CD4-positive, alpha-beta T cell treated with Interleukin-4 for 1 hour (primary cell): Measurements from ENCODE around the gene IMP4.

Experiments used
- DNase-seq, 2 donors: peaks; one replicate each; pipeline ENCODE4 v3.0.0-alpha.2; 2020 to 2022

IMP4 gene

GRCh38 chr2:130358420-130359350 lies 16.0 kb downstream of the IMP4 start:
- DNase-seq, result no peak

GRCh38 chr2:130359466-130359865 lies 16.8 kb downstream of the IMP4 start:
- DNase-seq, result no peak

- no peak for DNase-seq
Observed at GRCh38 chr2:130363479-130363878, 20.8 kb downstream of the IMP4 start.

GRCh38 chr2:130365075-130365474 lies 22.4 kb downstream of the IMP4 start:
- DNase-seq, result no peak

GRCh38 chr2:130365963-130366362 lies 23.3 kb downstream of the IMP4 start:
- DNase-seq, result no peak

- DNase-seq, result no peak
Observed at GRCh38 chr2:130366720-130367119, 24.0 kb downstream of the IMP4 start.

GRCh38 chr2:130368786-130369185 lies 26.1 kb downstream of the IMP4 start:
- DNase-seq, result no peak

GRCh38 chr2:130369311-130369964 lies 26.7 kb downstream of the IMP4 start:
- DNase-seq, result no peak

- DNase-seq, result no peak
Observed at GRCh38 chr2:130369965-130370341, 27.3 kb downstream of the IMP4 start.

GRCh38 chr2:130370490-130370889 lies 27.8 kb downstream of the IMP4 start:
- peak; percentile 39 to 66 for DNase-seq

- DNase-seq, result no peak
Observed at GRCh38 chr2:130371723-130372054, 29.0 kb downstream of the IMP4 start.

GRCh38 chr2:130372055-130372832 lies 29.5 kb downstream of the IMP4 start:
- DNase-seq, result peak; percentile 68 to 71

GRCh38 chr2:130372833-130373807 lies 30.4 kb downstream of the IMP4 start:
- DNase-seq, result no peak

GRCh38 chr2:130373808-130374365 lies 31.2 kb downstream of the IMP4 start:
- DNase-seq, result no peak

GRCh38 chr2:130374587-130375290 lies 32.0 kb downstream of the IMP4 start:
- no peak for DNase-seq

- DNase-seq, result no peak
Observed at GRCh38 chr2:130375291-130376266, 32.9 kb downstream of the IMP4 start.

- no peak for DNase-seq
Observed at GRCh38 chr2:130376433-130377293, 34.0 kb downstream of the IMP4 start.

GRCh38 chr2:130377491-130377890 lies 34.8 kb downstream of the IMP4 start:
- no peak for DNase-seq
